LNCaP clone FGC (cell line): ENCODE results near the gene CTSZ.
"Not testable (repeated sequence)": the region's sequence is repeated elsewhere in the genome, so short reads cannot be mapped to it uniquely, and the experiment has no call there.

Experiments
- DNase-seq: peaks from one replicate; pipeline ENCODE4 v3.0.0-alpha.2; 2011; ENCODE audit warnings: low read depth
- H3K4me3 ChIP-seq: 2 replicates; pipeline ENCODE4 v1.5.1; 2011; ENCODE audit warnings: mild to moderate bottlenecking, low read depth, low read length, control low read depth
- CTCF ChIP-seq: IDR thresholded peaks from 2 replicates; pipeline ENCODE4 v1.5.1; 2012; ENCODE audit warnings: mild to moderate bottlenecking; ENCODE audit not compliant: control insufficient read depth, insufficient read depth; ENCODE audit errors: extremely low read depth

CTSZ gene

GRCh38 chr20:58971429-58971828 is 35.6 kb downstream of the CTSZ start:
- DNase-seq: no peak
- TF ChIP-seq CTCF: no peak
- no peak overlapping the region for H3K4me3 ChIP-seq

- DNase-seq: no peak
- H3K4me3 ChIP-seq: no peak overlapping the region
- no peak for TF ChIP-seq CTCF
These were observed 36.9 kb downstream of the CTSZ start for GRCh38 chr20:58970146-58970545.

GRCh38 chr20:58969439-58969838 is 37.6 kb downstream of the CTSZ start:
- no peak for DNase-seq
- no peak for TF ChIP-seq CTCF
- H3K4me3 ChIP-seq: no peak overlapping the region

- H3K4me3 ChIP-seq: no peak overlapping the region
- no peak for DNase-seq
- no peak for TF ChIP-seq CTCF
These were observed 39.2 kb downstream of the CTSZ start for GRCh38 chr20:58967652-58968429.

GRCh38 chr20:58965270-58966064 is 41.6 kb downstream of the CTSZ start:
- H3K4me3 ChIP-seq: no peak overlapping the region
- TF ChIP-seq CTCF: no peak
- DNase-seq: no peak

GRCh38 chr20:58963922-58964321 is 43.1 kb downstream of the CTSZ start:
- DNase-seq, H3K4me3 ChIP-seq: not testable (repeated sequence)

GRCh38 chr20:58963060-58963584 is 43.9 kb downstream of the CTSZ start:
- TF ChIP-seq CTCF: no peak
- H3K4me3 ChIP-seq: no peak overlapping the region
- DNase-seq: no peak
